Ascending aorta (tissue), 2 donors: ENCODE data around the gene AKNAD1. TPM values are rescaled to one million over a fixed set of nuclear protein-coding genes. Genes with fewer than 3 reads are reported as not detected.

Source experiments
- DNase-seq, 2 donors: peaks; one replicate each; pipeline ENCODE4 v3.0.0-alpha.2; 2019; ENCODE audit warnings: low spot score in 2 of 2
- H3K27ac ChIP-seq, 2 donors: fragments of 200-600 bp; sonication (generic); one replicate each; pipeline ENCODE4 v1.5.1; 2016 to 2017; ENCODE audit warnings: mild to moderate bottlenecking in 1 of 2
- H3K27me3 ChIP-seq: fragments of 200-600 bp; sonication (generic); one replicate; pipeline ENCODE4 v1.5.1; 2017
- H3K36me3 ChIP-seq, 2 donors: fragments of 200-600 bp; sonication (generic); one replicate each; pipeline ENCODE4 v1.5.1; 2016
- H3K4me1 ChIP-seq, 2 donors: fragments of 200-600 bp; sonication (generic); one replicate each; pipeline ENCODE4 v1.5.1; 2016 to 2017; ENCODE audit warnings: mild to moderate bottlenecking in 1 of 2
- H3K4me3 ChIP-seq, 2 donors: fragments of 200-600 bp; sonication (generic); one replicate each; pipeline ENCODE4 v1.5.1; 2016 to 2017; ENCODE audit warnings: mild to moderate bottlenecking in 1 of 2
- H3K9me3 ChIP-seq, 2 donors: fragments of 200-600 bp; sonication (generic); one replicate each; pipeline ENCODE4 v1.5.1; 2016
- intact Hi-C: fragments of 100-400 bp; cut with DNase I; formaldehyde crosslinking; loops from one replicate; pipeline ENCODE4 v1.15.1; 2023
- total RNA-seq: library from RNA; depleted of rRNA; stranded (reverse); fragments of >200 nt; gene quantifications from one replicate; pipeline ENCODE4 v1.1.0, GENCODE V29; 2016
- TF ChIP-seq, protein P1 (sequence below), 3 experiments: fragments of 200-600 bp in 2 of 3; fragments of 450-650 bp in 1 of 3; sonication (generic) in 2 of 3; IDR thresholded peaks; one replicate each; pipeline ENCODE4 v1.5.1; 2016 to 2019; ENCODE audit warnings: antibody characterized with exemption in 3 of 3, mild to moderate bottlenecking in 1 of 3, moderate library complexity in 1 of 3

AKNAD1 gene
- total RNA-seq, 1 donor from 2014 or later, result not detected

DNA sequence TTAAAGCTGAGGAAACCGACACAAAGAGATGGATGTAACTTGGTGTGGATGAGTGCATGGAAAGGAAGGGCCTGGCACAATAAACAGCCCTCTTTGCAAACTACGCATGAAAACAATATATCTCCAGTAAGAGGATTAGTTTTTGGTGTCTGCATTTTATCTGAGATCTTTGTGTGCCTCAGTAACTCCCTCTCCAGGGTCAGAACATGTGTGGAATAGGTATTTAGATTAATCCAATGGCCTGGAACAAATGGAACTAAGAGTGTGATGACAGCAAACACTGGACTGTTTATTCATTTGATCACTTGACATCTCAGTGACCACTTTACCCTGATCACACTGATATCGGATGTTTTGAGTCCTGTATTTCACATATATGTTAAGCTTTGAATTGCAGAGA is 45.3 kb downstream of the AKNAD1 start:
- Histone ChIP-seq H3K9me3 (no peaks in the 10 kb centered on the region), H3K27me3 (no peaks in the 10 kb centered on the region), H3K36me3 (peaks cover 8 to 16% of the 10 kb centered on the region in 2 donors), H3K4me3 (no peak overlapping the region), H3K4me1 (peaks cover 4 to 11% of the 10 kb centered on the region in 2 donors), H3K27ac (no peak overlapping the region)
- TF ChIP-seq, protein P1, sequence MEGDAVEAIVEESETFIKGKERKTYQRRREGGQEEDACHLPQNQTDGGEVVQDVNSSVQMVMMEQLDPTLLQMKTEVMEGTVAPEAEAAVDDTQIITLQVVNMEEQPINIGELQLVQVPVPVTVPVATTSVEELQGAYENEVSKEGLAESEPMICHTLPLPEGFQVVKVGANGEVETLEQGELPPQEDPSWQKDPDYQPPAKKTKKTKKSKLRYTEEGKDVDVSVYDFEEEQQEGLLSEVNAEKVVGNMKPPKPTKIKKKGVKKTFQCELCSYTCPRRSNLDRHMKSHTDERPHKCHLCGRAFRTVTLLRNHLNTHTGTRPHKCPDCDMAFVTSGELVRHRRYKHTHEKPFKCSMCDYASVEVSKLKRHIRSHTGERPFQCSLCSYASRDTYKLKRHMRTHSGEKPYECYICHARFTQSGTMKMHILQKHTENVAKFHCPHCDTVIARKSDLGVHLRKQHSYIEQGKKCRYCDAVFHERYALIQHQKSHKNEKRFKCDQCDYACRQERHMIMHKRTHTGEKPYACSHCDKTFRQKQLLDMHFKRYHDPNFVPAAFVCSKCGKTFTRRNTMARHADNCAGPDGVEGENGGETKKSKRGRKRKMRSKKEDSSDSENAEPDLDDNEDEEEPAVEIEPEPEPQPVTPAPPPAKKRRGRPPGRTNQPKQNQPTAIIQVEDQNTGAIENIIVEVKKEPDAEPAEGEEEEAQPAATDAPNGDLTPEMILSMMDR (IDR thresholded peaks at IDR 0.05), result no peak
- intact Hi-C loops, result loop anchor here (10.0 kb wide), 1 partner anchor 1223 kb away; the partner anchor contains the start of gene STRIP1
- no peak for DNase-seq

DNA sequence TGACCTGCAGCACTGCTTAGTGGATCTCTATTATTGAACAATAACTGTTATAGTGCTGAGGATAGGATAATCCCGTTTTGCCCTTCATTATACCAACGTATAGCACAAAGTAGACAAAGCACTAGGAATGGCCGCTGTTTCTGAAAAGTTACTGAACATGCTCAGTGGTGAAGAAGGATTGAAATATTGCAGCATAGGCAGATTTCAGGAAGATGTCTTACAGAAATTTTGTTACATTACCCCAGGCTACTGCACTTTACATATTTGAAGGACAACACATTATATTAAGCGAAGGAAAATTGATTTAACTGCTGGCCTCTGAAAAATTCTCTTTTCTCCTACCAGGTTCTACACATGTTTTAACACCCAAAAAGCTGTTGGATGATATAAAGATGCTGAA is 48.5 kb downstream of the AKNAD1 start:
- DNase-seq, result no peak
- H3K4me3 ChIP-seq, result no peak overlapping the region
- intact Hi-C loops, result no loop called here
- peaks cover 26 to 29% of the 10 kb centered on the region in 2 donors for H3K36me3 ChIP-seq
- H3K4me1 ChIP-seq, result no peaks in the 10 kb centered on the region
- no peaks in the 10 kb centered on the region for H3K9me3 ChIP-seq
- no peak overlapping the region for H3K27ac ChIP-seq
- TF ChIP-seq, protein P1 (IDR thresholded peaks at IDR 0.05), result no peak
- no peaks in the 10 kb centered on the region for H3K27me3 ChIP-seq

DNA sequence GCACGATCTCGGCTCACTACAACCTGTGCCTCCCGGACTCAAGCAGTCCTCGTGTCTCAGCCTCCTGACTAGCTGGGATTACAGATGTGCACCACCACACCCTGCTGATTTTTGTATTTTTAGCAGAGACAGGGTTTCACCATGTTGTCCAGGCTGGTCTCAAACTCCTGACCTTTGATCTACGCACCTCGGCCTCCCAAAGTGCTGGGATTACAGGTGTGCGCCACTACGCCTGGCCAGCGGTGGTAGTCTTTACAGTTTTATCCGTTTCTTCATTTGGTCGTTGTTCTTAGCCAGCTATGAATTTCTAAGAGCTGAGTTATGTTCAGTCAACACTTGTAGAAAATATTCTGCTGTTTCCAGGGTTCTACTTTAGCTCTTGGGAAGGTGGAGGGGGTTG is 53.3 kb downstream of the AKNAD1 start:
- Histone ChIP-seq H3K36me3 (peaks cover 36 to 48% of the 10 kb centered on the region in 2 donors), H3K4me3 (no peak overlapping the region), H3K4me1 (no peaks in the 10 kb centered on the region), H3K27ac (no peak overlapping the region), H3K27me3 (no peaks in the 10 kb centered on the region), H3K9me3 (no peaks in the 10 kb centered on the region)
- TF ChIP-seq, protein P1 (IDR thresholded peaks at IDR 0.05), result no peak
- intact Hi-C loops, result no loop called here
- no peak for DNase-seq

DNA sequence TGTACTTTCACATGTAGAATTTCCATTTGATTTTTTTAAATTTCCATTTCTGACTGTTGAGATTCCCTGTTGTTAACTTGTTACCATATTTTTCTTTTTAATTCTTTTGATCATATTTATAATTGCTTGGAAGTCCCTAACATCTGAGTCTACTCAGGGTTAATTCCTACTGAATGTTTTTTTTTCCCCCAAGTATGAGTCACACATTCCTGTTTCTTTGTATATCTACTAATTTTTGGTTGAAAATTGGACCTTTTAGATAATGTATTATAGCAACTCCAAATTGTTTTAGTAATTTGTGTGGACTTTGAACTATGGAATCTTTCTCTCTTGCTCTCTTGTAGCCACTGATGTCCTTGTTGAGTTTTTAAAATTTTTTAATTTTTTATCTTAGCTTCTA is 55.8 kb downstream of the AKNAD1 start:
- Histone ChIP-seq H3K36me3 (peaks cover 48 to 50% of the 10 kb centered on the region in 2 donors), H3K4me3 (no peak overlapping the region), H3K27ac (no peak overlapping the region), H3K27me3 (no peaks in the 10 kb centered on the region), H3K4me1 (no peaks in the 10 kb centered on the region), H3K9me3 (no peaks in the 10 kb centered on the region)
- TF ChIP-seq, protein P1 (IDR thresholded peaks at IDR 0.05), result no peak
- DNase-seq, result no peak
- intact Hi-C loops, result no loop called here

DNA sequence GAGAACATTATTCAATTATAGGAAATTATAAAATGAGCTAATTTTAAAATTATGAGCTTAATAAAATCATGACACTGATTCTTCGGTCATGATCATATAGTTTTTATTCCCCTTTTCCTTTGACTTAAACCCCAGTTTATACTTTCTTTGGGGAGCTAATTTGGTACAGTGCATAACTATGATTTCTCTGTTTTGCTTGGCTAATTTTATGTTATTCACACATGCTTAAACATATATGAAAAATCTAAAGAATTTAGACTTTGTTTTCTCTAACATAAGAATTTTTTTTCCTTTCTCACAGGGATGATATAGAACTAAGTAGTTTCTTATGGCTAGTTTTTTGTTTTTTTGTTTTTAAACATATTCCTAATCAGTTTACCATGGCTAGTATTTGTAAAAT is 57.9 kb downstream of the AKNAD1 start:
- TF ChIP-seq, protein P1 (IDR thresholded peaks at IDR 0.05), result no peak
- H3K4me1 ChIP-seq, result no peaks in the 10 kb centered on the region
- DNase-seq, result no peak
- no peak overlapping the region for H3K27ac ChIP-seq
- no peaks in the 10 kb centered on the region for H3K9me3 ChIP-seq
- H3K4me3 ChIP-seq, result no peak overlapping the region
- H3K27me3 ChIP-seq, result no peaks in the 10 kb centered on the region
- H3K36me3 ChIP-seq, result peaks cover 48 to 64% of the 10 kb centered on the region in 2 donors
- intact Hi-C loops, result no loop called here

DNA sequence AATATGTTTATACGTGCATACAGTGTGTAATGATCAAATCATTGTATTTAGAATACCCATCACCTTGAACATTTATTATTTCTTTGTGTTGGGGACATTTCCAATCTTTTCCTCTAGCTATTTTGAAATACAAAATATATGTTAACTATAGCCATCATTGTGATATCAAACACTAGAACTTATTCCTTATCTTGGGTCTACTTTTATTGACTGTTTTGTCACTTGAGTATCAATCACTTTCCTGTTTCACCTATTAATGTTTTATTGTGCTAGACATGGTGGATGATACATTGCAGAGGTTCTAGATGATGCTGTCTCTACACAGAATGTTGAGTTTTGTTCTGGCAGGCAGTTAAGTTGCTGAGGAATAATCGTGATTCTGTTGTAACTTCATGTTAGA is 64.5 kb downstream of the AKNAD1 start:
- peaks cover 23 to 61% of the 10 kb centered on the region in 2 donors for H3K36me3 ChIP-seq
- DNase-seq, result no peak
- H3K9me3 ChIP-seq, result peaks cover 0 to 15% of the 10 kb centered on the region in 2 donors
- no peaks in the 10 kb centered on the region for H3K4me1 ChIP-seq
- TF ChIP-seq, protein P1 (IDR thresholded peaks at IDR 0.05), result no peak
- H3K27me3 ChIP-seq, result no peaks in the 10 kb centered on the region
- H3K27ac ChIP-seq, result no peak overlapping the region
- intact Hi-C loops, result no loop called here
- no peak overlapping the region for H3K4me3 ChIP-seq
